ENCODE measurements around the gene CAPN7.
A peak's percentile ranks its signal among the peaks of the same experiment; 100 is the strongest.

CAPN7 gene

DNA sequence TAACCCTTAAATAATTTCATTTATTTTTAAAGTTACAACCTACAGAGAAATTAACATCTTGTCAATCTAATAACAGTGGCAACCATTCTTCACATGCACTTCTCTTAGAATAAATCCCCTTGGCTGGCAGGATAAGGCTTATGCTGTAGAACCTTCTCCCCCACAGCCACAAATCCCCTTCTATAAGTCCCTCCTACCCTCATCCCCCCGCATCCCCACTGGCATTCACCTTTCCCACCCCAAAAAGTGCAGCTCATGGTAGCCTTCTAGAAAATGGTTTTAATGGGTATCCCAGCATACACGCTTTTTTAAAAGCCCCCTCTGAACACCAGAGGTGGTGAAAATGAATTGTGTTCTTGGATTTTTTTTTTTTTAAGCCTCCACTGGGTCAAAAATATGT lies 49.2 kb downstream of the CAPN7 start:
- no peak for DNase-seq

DNA sequence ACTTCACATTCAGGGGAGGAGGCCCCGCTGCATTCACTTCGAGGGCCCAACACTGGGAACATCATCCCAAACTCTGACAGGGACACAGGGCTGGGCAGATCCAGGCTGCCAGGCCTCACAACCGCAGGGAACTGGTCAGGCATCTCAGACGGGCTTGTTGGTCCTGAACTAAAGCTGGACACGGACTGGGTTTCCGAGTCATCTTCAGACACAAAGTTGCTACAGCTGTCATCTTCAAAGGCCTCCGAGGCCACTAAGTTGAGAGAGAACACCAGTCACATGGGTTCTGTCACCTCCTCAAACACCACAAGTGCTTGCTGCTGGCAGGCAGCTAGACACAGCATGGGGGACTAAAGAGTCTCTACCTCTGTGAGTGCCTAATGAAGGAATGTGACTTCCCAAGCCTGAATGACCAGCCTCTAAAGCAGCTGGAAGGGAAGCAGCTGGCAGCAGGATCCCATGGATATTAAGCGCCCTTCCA lies 50.9 kb downstream of the CAPN7 start:
- no peak for DNase-seq

DNA sequence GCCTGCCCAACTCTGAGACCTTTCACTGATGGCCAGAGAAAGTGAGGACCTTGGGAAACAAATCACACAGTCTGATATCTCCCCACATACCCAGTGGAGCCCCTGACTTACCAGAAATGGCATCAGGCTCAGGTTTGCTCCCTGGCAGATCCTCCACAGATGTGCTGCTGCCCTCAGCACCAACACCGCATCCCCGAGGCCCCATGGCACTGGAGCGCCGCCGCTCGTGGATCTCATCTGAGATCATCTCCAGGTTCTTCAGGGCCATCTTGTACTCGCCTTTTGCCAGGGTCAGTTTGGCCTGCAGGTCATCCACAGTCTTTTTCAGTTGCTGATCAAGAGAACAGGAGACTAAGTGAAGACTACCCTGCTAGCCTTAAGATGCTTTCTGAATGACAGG lies 52.7 kb downstream of the CAPN7 start:
- no peak for DNase-seq

DNA sequence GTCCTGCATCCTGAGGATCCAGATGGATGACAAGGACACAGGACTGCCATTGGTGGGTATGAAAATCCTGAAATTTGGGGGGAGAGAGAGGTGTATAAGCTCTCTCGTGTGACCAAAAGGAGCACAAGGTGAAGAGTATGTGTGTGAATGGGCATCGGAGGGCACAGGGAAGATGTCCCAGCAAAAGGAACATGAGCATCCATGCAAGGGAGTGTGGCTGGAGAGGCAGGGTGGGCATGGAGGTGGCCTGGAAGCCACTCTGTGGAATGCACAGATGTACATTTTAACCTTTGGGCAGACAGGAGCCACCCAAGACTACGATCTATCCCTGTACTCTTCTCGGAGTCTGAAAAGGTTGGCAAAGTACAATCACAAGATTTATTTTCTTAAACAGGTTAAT lies 54.5 kb downstream of the CAPN7 start:
- DNase-seq = no peak

DNA sequence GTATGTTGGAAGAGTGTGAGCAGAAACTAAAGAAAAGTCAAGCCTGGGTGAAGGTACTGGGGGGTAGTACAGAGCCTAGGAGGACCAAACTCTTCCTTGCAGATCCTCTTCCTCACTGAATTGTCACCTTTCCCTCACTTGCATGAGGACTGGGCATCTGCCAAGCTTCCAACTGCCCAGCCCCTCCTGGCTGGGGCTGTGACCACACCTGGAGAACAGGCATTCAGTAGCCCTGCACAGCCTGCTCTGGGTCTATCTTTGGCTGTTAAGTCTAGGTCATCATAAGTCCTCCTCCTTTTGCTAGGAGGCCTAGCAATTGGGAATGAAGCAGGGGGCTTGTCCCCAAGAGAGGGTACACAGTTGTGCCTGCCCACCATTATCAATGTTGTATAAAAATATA lies 55.2 kb downstream of the CAPN7 start:
- no peak for DNase-seq

DNA sequence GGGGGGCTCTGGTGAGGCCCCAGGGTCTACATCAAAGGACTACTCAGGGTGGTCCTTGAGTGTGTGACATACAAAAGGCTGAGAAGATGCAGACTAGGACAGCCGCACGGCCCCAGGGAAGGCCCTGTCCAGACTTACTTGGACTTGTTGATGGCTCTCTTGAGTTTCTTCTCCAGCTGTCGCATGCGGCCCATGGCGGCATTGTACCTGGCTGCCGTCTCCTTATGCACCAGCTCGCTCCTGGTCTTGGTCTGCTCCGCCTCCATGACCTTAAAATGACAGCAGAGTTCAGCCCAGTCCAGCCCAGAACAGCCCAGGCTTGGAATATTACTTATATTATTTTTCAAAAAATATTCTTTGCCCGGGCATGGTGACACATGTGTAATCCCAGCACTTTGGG lies 56.0 kb downstream of the CAPN7 start:
- DNase-seq = no peak

DNA sequence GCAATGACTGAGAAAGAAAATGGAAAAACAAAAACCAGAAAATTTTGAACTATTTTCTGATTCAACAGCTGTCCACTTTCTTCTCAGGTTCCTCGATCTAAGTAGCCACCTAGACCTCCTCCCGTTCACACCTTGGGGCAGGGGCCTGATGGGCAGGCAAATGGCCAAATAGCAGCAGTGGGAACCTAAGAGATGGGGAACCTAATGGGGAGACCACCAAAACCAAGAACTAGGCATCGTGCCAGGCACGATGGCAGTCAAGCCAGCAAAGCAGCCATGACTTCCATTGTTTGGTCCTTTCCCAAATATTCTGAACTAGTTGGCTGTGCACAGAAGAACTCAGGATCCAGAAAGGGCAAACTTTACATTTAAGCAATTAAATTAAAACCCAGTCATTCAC lies 57.1 kb downstream of the CAPN7 start:
- no peak for DNase-seq

DNA sequence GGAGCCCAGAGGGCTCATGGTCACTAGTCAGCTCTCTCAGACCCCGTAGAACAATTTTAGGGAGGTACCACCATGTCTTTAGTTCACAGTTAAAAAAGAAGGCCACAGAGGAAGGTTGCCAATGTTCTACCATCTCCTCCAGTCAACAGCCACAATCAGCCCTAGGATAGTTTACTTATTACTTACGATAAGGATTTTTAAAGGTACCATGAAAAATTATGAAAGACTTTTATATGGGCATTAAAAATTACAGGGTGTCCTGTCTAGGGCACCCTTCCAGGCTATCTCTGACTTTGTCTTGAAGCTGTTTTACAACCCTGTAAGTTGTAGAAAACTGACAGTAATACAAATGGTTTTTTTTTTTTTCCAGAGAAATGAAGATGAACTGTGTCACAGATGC lies 57.9 kb downstream of the CAPN7 start:
- no peak for DNase-seq

DNA sequence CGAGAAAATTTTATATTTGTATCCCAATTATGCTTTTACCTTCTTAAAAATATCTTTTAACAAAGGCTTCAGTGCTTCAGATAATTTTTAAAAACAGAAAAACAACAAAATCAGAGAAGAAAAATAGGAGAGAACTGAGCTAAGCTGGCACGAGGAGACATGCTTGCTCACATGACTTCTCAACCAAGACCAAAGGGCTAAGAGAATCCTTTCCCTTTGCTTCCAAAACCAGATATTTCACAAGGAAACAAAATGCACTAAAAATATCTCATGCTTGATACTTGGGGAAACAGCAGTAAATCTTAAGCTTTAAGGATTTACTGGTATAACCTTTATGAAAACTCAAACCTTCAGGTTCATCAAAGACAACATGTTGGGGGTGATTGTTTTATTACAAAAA lies 58.4 kb downstream of the CAPN7 start:
- DNase-seq = no peak

DNA sequence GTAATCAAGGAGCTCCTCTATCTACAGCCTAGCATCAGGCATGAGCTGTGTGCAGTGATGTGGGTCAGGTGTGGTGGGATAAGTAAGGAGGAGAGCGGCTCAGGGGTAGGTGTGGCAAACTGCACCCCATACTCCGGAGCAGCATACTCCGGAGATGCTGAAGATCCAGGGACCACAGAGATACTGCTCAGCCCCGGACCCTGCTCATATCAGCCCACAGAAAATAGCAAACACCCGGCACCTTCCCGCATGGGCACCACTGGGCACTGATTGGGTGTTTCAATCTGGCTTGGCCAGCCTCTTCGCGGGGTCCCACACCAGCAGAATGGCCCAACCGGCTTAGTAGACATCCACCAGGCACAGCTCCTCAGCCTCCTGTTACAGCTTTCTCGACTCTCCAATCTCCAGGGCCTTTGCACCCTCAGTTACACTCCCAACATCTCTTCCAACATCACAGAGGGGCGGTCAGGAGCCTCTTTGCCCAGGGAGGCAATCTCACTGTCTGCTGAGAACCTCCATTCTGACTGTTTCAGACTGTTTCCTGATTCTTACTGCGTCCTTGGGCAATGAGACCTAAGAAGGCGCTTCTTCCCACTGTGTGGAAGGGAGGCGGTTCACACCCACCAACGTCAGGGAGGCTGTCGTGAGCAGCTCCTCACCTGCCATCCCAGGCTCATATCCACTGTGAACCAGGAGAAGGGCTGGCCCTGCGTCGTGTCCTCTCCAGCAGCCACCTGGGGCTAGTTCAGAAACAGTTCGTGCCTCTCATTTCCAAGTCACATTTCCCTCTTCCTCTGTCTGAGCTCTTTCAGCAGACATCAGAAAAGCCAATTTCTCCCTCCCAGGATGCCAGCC lies 59.8 kb downstream of the CAPN7 start:
- no peak for DNase-seq

DNA sequence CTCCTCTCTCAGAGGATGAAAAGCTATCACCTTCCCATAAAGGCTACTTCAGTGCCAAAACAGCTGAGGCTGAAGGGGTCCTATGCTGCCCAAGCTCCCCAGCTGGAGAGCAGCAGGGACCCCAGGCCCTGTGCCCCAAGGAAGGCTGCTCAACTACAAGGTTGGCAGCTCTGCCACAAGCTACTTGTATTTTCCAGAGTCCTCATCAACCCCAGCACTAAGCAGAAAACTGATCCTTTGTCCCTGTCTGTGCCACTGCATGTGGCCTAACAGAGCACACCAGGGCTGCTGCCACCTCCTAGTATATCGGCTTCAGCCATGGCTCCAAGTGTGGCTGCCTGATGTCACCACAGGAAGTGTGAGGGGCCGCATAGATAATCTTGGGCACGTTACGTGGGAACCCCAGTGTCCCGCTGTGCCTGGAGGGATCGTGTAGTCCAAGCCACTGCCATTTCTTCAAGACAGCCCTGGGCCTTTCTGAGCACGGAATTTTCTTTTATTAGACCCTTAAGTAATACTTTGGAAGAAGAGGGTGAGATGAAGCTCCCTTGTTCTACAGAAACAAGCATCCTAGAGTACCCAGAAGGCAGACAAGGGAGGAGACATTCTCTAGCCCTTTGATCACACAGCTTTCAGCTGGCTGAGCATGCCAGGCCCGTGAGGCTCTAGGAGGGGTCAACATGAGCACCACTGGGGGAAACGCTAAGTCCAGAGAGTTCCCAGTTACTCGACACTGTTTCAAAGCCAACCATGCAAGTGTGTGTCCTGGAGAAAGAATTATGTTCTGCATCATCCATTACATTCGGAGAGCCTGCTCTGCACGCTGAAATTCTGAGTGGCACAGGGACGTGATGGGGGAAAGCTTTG lies 60.7 kb downstream of the CAPN7 start:
- no peak for DNase-seq

DNA sequence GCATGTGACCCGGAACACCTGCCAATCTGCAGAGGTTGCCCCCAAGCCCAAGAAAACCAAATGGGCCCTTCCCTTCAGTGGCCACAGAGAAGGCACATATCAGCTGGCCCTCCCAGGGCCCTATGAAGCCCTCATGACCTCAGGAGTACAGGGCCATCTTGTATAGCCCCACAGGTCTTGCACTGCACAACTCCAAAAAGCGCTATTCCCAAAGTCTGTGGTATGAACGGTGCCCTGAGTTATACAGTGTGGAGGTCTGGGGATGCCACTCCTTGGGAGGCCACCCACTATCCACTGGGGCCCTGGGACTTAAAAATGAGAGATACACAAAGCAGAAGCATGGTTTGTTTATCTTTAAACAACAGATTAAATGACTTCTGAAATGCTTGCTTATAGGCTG lies 61.5 kb downstream of the CAPN7 start:
- DNase-seq = no peak

DNA sequence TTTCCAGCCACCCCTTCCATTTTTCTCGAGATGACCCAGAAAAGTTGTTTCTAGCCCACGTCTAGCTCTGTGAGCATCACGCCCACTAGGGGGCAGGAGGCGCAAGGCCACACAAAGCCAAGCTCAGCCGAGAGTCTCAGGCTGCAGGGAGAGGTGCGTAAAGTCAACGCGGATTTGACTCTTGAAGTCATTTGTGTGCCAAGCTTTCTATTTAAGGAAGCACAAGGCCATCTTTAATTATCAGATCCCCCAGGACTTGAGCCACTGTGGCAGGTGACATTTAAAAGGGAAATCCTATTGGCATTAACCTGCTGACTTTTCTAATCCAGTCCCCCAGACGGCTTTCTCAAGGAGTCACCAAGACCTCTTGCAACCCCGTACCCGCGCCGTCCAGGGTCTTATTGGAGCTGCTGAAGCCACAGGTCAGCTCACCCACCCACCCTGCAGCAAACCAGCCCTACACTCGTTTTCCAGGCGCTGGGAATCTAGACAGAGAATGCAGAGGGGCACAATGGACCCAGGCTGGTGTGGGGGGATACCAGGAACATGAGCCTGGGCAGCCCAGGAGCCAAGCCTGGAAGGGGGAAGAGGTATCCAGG lies 62.1 kb downstream of the CAPN7 start:
- DNase-seq = peak; percentile 78 to 82

DNA sequence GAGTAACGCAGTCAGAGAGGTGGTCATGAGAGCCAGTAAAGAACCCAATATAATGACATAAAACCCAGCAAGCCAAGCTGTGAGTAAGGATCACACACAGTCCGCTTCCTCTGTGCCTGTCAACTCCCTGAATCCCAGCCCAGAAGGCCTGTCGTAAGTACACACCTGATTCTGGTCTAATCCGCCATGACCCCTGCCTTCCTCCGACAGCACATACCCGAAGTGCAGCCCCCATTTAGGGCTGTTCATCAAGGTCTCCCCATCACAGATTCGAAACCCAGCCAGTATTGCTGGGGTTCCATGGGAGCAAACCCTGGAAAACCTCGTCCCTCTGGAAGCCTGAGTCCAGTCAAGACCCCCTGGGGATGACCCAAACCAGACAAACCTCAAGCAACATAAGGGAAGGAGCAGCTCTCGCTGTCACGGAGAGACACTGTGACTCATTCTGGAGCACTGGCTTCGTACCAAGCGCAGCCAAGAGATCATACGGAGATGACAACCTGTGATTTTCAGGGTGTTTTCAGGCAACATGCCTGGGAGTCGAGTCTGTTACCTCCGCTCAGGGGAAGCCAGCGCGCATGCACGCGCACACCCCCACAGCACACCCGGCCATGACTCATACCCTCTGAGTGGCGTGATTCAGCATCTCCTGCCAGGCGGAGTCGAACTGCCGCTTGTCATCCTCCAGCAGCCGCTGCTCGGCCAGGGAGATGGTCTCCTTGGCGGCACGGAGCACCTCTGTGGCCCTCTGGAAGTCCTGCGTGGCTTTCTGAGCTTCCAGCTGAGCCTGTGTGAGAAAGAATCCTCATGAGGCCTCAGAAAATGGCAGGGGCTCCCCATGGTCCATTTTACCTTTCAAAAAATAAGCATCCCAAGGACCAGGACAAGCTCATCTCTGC lies 63.3 kb downstream of the CAPN7 start:
- DNase-seq = peak; percentile 73 to 77

DNA sequence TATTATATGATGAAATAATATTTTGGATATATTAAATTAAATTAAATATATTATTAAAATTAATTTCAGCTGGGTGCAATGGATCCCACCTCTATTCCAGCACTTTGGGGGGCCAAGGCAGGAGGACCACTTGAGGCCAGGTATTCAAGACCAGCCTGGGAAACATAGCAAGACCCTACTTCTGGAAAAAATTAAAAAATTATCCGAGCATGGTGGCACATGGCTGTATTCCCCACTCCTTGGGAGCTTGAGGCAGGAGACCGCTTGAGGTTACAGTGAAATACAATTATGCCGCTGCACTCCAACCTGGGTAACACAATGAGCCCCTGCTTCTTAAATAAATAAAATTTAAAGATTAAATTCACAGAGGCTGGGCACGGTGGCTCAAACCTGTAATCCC lies 65.0 kb downstream of the CAPN7 start:
- DNase-seq = no peak

DNA sequence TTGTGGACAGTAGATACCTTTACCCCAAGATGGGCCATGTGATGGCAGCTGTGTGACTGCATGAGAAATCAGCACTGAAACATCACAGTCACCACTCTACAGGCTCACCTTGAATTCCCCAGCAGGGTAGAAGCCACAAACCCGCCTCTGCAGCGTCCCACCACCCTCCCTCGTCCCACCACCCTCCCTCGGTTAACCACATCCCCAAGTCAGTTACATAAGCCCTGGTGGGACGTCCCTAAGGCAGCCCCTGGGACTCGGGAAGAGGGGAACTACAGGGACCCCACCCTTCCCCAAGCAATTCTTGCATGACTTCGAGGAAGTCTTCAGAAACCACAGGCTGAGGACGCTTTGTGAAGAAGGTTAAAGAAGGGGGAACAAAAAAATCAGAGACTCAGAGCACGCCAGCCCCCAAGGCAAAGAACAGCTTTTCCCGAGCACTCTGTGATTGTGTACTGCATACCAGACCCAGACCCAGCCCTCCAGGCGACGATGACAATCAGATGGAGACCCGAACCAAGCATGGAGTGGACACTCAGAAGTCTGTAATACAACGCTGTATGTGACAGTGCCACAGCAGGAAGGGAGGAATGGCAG lies 65.8 kb downstream of the CAPN7 start:
- peak in 1 of 2 donors; percentile 54 for DNase-seq

DNA sequence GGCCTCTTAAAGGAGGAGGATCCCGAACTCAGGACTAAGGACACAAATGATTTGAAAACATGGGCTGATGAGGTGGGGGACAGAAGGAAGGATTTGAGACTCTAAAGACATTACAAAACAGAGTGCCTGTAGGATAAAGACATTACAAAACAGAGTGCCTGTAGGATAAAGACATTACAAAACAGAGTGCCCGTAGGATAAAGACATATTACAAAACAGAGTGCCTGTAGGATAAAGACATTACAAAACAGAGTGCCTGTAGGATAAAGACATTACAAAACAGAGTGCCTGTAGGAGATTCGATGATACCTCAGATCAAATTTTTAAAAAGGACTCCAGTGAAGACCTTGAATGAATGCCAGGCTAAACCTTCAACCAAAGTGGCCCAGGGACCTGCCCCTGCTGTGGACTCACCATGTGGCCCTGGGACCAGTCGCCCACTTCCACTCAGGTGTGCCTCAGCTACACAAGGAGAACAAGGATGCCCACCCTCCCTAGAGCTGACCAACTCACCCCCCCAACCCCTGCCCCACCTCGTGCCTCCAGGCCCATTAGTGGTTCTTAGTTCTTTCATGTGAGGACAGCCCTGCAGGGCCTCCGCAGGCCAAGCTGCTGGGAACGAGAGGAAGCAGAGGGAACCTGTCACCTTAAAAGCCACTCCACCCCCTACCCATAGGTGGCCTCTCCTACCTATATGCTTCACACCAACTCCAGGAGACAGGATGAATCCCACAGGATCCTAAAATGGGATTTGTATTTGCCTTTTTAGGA lies 66.6 kb downstream of the CAPN7 start:
- no peak for DNase-seq

DNA sequence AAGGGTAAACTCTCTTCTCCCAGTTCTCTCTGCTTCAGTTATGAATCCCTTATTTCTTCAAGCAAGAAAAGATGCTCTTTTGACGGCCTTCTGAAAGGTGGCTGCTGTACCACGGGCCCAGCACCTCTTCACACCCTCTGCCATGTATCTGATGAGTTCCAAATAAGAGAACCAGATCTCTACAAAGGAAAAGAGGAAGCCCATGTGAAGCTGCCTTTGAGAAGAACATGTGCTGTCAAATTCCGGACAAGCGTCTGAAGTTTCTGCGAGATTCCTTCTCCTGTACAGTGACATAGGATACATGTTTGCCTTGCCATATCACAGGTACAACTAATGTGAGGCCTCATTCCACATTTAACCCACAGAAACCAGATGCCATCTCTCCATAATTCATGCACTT lies 67.2 kb downstream of the CAPN7 start:
- DNase-seq = no peak

DNA sequence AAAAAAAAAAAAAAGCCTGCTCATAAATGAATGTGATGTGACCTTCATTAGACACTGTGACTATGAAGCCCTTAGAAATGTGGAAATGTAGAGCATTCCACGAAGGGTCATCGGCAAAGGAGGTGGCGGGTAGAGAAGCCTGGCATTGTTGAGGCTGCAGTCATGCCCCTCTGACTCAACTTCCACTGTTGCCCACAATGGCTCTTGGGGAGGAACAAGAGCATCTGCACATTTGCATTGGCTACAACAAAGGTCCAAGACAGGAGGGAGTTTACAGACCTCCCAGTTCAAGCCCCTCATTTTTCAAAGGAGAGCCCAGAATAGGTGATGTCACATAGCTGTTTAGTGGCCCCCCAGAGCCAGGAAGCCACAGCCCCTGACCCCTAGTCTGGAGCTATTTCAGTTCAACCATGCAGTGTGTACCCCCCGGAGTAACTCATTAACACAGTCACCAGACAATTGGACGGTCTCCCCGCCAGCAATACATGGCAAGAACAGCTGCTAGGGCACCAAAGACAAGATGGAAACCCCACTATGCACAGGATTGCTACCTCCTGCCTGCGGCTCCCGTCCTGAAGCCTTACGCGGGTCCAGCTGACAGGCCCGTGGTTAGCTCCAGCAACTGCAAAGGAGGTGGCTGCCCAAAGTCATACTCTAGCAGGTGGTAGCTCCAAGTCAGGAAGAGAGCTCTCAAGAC lies 70.1 kb downstream of the CAPN7 start:
- no peak for DNase-seq

DNA sequence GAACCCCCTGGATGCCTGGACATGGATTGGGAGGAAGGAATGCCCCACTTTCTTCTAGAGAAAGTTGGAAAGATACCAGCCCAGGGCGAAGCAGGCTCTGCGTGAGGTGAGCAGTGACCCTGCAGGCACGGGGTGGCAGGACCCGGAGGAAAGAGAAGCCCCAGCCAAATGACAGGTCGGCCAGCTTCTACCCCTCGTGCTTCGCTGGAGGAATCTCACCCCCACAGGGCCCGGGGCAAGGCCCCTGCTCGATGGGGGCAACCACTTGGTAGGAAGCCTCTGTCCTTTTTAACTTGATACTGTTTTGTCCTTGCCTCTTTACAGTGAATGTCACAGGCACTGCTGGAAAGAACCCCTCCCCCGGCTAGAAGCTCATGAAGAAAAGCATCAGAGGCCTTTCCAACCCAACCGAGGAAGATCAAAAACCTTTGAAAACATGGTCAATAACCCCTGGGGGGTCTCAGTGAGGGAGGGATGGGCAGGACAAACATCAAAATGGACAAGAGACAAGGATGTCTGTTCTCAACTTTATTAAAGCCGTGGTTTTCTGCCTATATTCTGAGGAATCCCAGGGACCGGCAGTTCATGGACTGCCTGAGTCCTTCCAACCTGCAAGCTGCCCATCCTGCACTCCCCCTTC lies 71.9 kb downstream of the CAPN7 start:
- DNase-seq = no peak

All from stimulated activated CD4-positive, alpha-beta T cell treated with anti-CD3 and anti-CD28 coated beads, Interleukin-2, amount 100 ng/mL, for 48 hours (primary cell).